Mammary epithelial cell (primary cell): ENCODE results near the gene PLEKHG2.

Experiments
- CTCF ChIP-seq, 2 donors: IDR thresholded peaks in 1 of 2; conservative IDR thresholded peaks in 1 of 2; 2 replicates each; pipeline ENCODE4 v1.5.1; 2011 to 2012; ENCODE audit warnings: inconsistent platforms in 2 of 2, low read length in 2 of 2, mild to moderate bottlenecking in 2 of 2, control low read depth in 1 of 2, low read depth in 1 of 2; ENCODE audit not compliant: insufficient read depth in 1 of 2; ENCODE audit errors: extremely low read depth in 1 of 2
- EZH2 ChIP-seq: IDR thresholded peaks from 2 replicates; pipeline ENCODE4 v1.6.1; 2012; ENCODE audit warnings: low read length, inconsistent platforms, borderline replicate concordance

- TF ChIP-seq CTCF (conservative IDR thresholded peaks at IDR 0.05 in 1 of 2, IDR thresholded peaks at IDR 0.05 in 1 of 2; ENCODE audit: extremely low read depth in 1 of 2, insufficient read depth in 1 of 2, low read depth in 1 of 2, low read length in 2 of 2): no peak
- no peak for TF ChIP-seq EZH2
Observed at GRCh38 chr19:39417463-39418181, 5.2 kb downstream of the PLEKHG2 start.
